AG20443 (cell line): ENCODE data around the gene MMP20.

ENCODE experiments used
- DNase-seq: peaks from one replicate; pipeline ENCODE4 v3.0.0; 2012; ENCODE audit warnings: low spot score, mixed read lengths

The MMP20 gene

DNA sequence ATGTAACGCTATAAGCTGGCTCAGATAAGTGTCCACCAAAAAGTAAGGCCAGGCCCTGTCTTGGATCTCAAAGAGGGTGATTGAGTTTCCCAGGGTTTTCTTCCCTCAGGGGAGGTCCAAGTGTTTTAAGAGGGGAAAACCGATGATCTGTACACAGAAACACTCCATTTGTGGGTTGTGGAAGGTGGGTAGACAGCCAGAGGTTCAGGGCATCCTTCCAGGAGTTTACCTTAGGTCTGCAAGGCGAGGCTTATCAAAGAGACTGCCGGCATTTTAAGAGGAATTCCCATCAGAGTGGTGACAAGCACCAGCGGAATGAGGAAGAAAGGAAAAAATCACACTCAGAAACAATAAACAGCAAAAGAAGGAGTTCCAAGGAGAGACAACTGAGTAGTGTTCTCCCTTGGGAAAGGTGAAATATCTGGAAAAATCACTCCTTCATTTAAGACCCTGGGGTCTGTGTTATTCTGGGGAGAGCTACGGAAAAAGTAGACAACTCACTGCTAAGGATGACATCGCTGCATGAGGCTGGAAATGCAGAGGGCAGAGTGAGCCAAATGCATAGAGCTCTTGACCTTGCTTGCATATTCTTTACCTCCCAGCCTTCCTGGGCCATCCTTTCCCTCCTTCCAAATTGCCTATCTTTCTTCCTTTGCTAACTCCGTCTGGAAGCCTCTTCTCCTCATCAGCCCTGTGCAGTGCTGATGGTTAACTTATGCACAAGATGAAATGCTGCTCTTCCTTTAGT is 72.5 kb downstream of the MMP20 start:
- DNase-seq: no peak

DNA sequence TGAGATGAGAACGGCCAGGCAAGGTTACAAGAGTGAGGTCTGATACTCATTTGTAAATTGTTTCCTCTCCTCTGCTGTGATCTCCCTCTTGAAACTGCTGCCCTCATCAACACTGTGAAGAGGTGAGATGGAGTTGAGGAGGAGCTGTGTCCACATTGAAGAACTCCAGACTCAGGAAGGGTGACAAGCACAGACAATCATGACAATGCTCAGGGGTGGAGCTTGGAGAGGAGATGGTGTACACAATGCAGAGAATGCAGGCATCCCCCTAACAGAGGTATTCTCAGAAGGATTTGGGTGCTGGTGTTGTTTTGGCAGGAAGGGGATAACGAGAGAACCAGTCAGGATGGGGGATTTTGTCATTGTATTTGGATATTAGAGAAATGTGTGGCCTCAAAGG is 73.1 kb downstream of the MMP20 start:
- no peak for DNase-seq

DNA sequence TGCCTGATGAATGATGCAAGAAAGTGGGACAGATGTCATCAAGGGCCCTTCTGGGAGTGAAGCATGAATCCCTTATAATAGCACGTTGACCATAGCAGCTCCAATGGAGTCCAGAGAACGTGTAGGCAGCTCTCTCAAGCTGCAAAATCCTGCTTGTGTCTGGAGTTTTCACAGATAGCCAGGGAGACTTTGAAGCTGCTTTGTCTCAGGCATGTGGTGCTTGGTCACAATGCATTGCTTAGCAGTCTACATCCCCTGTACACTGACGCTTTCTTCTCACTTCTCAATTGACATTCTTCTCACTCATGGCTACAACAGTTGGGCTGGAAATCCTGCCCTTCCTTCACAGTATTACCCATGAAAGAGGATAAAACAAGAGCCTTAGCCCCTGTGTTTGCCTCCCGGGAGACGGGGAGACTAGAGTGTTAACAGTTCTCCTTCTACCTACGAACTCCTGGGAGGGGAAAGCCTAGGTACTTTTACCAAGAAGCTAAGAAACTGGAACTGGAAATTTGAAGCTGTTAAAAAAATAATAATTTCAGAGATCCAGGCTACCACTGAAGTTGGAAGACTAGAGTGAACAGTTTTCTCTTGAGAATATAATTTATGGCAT is 73.9 kb downstream of the MMP20 start:
- no peak for DNase-seq

DNA sequence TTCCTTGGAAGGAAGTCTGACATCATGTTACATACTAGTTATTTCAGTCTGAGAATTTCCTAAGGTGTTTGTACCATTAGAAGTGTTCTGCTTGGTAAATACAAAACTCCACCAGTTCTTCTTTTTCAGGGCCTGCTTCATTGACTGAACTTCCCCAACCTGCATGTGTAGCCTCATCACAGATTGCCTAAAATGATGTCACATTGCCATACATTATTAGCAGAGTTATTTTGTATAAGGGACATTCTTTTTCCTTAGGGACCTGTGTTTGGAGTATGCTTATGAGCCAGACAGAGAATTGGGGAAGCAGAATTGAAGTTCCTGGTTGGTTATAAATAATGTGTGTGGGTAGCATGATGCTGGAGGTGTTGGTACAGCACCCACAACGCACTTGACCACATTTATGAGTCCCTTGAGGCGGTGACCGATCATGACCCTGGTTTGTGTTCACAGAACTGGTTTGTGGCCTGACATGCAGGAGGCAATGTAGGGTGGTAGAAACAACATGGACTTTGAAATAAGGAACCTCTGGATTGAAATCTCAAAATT is 78.1 kb downstream of the MMP20 start:
- DNase-seq: no peak

DNA sequence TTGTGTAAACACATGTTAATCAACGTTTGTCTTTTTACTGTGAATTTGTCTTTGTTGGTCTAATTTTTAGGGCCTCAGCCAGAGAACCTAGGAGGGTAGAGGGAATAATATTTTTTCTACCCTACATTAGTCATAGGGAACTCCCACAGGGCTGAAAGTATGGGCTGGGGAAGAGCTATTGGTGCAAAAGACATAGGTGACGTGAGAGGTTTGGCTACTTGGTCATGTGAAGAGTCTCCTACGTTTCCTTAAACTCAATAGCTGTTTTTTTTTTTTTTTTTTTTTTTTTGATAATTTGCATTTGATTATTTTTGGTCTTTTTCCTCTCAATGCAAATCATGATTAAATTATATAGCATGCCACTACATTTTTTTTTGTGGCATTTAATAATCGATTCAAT is 78.7 kb downstream of the MMP20 start:
- DNase-seq: no peak

DNA sequence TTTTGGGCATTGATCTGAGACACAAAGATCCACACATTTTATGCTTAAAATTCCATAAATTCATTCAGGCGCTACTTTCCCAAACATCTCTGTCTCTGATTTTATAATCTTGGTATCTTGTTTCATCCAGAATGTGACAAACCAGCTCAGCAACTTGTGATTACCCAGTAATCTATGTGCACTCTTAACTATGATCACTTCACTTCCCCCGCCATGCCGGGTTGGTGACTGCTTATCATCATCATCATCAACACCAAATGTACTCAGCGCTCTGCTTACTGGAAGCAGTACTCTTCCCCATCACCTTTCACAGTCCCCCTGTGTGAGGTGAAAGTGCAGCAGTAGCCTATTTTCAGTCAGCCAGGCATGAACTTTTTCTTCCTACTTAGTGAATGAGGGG is 79.4 kb downstream of the MMP20 start:
- DNase-seq: no peak

DNA sequence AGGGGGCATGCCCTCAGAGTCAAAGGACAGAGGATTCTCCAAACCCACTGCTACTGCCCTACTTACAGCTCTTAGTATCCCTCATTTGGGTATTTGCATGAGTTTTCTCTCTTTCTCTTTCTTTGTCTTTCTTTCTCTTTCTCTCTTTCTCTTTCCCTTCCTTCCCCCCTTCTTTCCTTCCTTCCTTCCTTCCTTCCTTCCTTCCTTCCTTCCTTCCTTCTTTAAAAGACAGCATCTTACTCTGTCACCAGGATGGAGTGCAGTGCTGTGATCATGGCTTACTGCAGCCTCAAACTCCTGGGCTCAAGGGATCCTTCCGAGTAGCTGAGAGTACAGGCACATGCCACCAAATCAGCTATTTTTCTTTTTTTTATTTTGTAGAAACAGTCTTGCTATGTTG is 80.5 kb downstream of the MMP20 start:
- DNase-seq: no peak

DNA sequence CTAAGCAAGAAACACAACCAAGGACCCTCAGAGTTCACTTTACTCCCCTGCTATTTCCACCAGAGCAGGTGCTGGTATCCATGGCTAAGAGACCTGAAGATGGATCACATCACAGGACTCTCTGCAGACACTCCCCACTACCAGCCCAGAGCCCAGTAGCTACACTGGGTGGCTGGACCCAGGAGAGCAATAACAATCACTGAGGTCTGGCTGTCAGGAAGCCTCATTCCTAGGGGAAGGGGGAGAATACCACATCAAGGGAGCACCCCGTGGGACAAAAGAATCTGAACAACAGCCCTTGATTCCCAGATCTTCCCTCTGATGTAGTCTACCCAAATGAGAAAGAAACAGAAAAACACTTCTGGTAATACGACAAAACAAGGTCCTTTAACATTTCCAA is 85.6 kb downstream of the MMP20 start:
- DNase-seq: no peak

DNA sequence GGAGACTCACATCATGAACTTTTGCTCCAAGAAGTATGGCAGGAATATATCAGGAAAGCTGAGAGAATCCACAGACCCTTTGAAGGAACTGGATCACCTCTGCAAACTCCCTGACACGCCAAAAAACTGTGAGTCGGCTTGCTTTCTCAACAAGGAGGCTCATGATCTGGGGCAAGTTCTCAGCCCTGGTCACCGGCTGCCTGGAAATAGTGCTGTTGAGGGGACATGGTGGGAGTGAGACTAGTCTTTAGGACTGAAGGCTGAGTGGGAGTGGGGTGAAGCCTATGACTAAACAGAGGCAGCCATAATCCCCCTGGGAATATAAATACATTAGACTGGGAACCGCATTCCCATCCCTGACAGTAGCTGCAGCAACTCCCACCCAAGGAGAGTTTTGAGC is 86.2 kb downstream of the MMP20 start:
- DNase-seq: no peak

DNA sequence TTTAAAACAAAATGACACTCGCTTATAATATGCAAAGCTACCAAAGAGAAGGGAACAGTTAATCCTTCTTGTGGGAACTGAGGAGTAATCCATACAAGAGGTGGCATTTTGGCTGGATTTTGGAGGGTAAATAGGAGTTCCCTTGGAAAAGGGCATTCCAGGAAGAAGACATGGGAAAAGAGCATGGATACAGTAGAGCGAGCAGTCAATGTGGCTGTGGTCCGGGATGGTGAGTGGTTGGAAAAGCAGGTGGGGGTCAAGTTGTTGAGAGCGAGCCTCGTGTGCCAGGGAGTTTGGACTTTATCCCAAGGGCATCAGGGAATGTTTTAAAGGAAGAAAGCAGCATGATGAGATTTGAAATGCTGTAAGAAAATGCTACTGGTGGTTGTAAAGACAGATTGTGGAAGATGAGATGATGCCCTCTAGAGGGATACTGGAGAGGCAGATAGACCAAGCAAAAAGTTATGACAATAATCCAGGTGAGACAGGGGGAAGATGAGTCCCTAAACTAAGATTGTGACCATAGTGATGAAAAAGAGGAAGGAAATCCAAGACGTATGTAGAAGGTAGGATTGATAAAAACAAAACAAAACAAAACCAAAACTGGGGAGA is 90.8 kb downstream of the MMP20 start:
- no peak for DNase-seq

DNA sequence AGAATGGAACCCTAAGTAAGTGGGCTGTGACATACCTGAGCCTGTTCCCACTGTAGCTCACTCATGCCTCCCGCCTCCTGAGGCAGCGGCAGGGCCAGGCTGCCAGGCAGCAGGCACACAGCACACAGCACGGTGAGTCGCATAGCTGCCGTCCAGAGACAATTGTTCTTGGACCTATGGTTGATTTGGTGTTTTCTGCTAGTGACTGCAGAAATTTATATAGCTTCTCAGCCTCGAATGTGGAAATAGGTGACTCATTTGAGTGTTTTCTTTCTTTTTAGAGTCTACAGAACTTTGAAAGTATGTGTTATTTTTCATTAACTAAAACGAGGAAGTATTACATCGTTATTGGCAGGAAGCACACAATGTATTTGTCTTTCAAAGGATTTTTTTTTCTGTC is 94.6 kb downstream of the MMP20 start, which contains the start of gene MMP7:
TSS of gene MMP7 (minus strand) at position 190 of the 400 bp plus-strand sequence. CDS start at position 143, 47 bp downstream.
- DNase-seq: peak; percentile 70

DNA sequence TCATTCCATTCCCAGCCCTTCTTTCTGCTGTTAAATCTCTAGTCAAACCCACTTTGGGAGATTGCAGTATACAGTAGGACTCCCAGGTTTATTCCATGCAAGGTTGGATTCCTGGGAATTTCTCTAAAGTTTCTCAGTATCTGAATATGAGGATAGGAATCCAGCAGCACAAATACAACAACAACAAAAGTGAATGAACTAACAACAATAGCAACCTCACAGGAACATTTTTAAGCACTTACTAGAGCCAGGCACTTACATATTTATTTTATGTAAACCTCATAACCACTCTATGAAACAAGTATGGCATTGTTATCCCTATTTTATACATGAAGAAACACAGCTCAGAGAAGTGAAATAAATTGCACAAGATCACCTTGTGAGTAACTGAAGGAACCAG is 96.5 kb downstream of the MMP20 start:
- no peak for DNase-seq

DNA sequence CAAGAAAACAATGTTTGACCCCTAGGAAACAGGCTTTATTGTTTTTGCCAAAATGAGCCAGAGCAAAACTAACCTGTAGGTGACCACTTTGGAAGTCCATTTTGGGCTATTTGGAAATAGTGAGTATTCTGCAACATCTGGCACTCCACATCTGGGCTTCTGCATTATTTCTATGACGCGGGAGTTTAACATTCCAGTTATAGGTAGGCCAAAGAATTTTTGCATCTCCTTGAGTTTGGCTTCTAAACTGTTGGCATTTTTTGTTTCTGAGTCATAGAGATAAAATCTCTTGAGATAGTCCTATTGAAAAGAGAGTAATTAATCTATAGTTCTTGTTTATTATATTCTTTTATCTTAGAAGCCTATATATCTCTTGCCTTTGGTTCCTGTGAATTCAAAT is 97.4 kb downstream of the MMP20 start:
- DNase-seq: no peak

DNA sequence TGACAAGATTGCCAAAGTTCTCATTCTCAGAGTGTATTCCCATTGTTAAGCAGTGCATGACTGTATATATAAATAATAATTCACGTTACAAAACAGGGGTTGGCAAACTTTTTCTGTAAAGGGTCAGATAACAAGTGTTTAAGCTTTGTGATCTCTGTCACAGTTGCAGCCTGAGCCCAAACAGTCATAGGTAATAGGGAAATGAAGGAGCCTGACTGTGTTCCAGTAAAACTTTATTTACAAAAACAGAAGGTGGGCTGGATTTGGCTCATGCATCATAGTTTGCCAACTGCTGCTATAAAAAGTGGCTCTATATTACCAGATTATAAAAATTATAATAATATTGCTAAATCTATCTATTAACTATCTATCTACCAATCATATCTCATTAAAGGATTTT is 98.1 kb downstream of the MMP20 start:
- no peak for DNase-seq
